HG02759 (cell line): ENCODE measurements around the gene OTOP2.

ENCODE experiments used
- ATAC-seq: cut with Tn5 transposase; IDR thresholded peaks from one replicate; pipeline ENCODE4 v1.9.1; 2021; ENCODE audit warnings: mild to moderate bottlenecking, moderate library complexity; ENCODE audit not compliant: unreplicated experiment

OTOP2 gene

DNA sequence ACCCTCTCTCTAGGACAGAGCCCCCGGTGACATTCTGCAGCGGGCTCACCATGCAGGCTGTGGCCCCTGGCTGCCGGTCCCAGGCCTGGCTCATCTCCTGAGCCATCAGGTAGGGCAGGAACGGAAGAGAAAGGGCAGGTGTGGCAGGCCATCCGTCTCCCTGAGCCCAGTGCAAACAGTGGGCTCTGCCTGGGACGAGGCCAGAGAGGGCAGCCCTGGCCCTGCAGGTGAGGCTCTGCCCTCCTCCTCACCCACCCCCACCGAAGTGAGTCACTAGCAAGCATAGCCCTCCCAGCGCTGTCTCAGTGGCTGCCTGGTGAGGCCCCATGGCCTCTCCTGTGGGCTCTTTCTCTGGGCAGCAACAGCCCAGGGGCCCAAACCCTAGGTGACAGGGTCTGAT is 26.1 kb downstream of the OTOP2 start:
- no peak for ATAC-seq

DNA sequence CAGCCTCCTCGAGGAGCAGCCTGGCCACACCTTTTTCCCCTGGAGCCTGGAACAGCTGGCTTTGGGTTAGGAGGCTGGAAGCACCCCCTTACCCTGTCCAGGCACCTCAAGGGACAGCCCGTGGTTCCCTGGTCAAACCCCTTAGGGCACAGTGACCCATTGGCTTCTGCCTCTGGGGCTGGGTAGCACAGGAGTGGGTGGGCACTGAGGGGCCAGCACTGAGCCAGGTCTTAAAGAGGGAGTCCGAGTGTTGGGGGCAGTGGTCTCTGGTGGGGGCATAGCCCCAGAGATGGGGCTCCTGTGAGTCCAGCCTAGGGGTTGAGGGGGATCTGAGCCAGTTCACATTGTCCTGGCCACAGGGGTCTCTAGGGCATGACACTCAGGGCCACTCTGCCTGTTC is 27.0 kb downstream of the OTOP2 start:
- ATAC-seq, result no peak

DNA sequence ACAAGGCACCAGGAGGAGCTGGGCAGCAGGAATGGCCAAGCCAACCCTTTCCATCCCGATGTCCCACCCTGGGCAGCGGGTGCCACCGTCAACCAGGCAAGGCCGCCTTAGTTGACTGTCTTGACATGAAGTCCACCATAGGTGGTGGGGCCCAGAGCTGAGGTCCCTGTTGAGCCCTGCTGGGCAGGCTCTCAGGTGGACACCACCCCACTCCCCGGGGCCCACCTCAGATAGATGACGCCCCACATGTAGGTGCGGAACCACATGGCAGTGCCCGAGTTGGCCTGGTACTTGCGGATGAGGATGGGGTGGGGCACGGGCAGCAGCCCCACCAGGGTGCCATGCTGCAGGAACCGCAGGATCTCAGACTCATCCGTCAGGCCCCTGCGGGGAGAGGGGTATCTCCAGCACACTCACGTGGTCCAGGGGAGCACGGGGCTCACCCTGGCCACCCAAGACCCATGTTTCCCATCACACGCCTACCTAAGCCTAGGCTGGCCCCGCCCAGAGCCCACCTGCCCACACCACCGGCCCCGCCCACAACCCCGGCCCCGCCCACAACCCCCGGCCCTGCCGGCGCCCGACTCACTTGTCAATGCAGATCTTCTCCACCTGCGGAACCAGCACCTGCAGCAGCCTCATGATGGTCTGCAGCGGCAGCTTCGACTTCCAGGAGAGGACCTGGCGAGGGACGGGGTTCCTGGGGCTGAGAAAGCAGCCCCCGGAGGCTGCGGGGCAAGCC is 27.8 kb downstream of the OTOP2 start:
- no peak for ATAC-seq

- no peak for ATAC-seq
These were observed 28.5 kb downstream of the OTOP2 start for GRCh38 chr17:74952431-74953133.

DNA sequence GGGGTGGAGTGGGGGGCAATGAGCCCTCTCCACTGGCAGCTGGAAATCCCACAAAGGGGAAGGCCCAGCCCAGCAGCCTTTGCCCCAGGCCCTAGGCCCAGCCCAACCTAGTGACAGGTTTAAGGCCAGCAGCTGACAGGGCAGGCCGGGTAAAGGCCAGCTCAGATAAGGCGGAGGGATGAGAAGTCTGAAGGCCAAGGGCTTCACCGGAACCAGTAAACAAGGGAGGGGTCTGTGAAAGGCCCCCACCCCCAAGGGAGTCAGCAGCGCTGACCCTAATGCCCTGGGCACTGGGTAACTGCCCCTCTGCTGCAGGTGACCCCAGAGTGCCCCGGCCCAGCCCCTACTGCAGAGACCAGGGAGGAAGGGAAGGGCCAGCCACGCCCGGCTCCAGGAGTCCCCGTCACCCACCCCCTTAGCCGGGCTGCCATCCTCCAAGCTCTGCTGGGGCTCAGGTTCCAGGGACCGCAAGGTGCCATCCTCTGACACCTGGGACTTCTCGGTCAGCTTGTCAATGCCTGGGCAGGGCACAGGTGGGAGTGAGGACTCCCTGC is 29.1 kb downstream of the OTOP2 start:
- ATAC-seq, result no peak

- no peak for ATAC-seq
These were observed 30.0 kb downstream of the OTOP2 start for GRCh38 chr17:74954115-74954514.

DNA sequence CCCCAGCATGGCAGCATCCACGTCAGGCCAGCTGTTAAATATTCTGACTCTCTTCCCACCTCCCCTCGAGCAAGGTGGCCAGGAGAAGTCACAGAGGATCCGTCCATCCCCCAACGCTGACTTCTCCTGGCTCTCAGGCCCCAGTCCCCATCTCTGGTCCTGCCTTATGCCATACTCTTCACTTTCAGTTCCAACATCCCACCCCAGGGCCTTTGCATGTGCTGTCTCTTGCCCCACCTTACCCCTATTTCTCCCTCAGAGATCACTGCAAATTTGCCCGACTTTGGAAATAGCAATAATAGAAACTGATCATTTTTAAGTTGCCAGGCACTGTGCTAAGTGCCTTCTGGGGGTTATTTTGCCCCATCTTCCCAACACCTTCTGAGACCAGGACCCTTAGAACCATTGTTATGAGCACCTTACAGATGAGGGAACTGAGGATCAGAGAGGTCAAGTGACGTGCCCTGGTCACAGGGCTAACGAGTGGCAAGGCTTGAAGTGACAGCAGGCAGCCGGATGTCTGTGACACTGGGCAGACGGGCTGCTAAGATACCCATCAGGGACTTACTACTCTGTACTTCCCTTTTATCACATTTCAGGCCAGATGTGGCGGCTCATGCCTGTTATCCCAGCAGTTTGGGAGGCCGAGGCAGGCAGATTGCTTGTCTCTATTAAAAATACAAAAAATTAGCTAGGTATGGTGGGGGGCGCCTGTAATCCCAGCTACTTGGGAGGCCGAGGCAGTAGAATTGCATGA is 30.8 kb downstream of the OTOP2 start:
- no peak for ATAC-seq

DNA sequence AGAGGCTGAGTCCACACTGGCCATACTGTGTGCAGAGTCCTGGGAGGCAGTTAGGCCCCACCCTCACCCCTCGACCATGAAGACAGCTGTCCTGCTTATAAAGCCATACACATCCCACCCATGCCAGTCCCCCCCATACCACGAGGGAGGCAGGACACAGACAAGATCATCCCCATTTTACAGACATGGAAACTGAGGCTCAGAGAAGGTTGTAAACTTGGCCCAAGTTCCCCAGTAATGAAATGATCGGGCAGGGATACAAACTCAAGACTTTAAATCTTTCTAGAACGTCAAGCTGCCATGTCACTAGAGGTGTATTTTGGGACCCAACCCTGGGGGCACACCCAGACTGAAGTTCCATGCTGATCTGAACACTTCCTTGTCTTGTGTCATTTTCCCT is 32.0 kb downstream of the OTOP2 start:
- ATAC-seq, result no peak

DNA sequence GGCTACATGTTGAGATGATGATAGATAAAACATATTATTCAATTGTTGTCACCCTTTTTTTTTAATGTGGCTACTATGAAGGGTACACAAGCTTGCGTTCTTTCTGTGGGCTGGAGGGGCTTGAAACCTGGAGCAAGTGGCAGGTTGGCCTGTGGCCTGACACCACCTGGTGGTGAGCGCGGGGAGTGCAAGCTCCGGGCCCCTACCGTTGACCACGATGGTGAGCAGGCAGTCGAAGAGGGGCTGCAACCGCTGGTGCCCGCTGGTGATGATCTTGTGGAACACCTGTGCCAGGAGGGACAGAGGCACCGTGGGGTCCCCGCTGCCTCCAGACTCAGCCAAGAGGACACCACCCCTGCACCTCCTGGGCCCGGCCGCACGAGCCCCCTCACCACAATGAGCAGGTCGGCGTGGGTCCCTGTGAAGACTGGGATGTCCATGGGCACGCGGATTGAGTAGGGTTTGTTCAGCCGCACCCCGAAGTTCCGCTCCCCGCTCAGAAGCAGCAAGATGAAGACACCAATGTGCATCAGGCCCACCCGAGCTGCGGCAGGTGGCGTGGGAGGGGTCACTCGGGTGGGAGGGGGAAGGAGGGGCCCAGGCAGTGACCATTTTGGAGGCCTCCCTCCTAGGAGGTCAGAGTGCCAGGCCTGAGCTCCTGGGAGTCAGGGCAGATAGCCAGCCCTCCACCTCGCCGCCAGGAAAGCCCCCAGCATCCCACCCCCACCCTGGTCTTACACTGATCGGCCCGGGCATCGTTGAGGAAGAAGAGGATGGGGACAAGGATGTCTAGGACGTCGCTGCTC is 34.1 kb downstream of the OTOP2 start:
- ATAC-seq, result no peak

GRCh38 chr17:74959826-74960515 is 35.9 kb downstream of the OTOP2 start:
- ATAC-seq, result no peak

DNA sequence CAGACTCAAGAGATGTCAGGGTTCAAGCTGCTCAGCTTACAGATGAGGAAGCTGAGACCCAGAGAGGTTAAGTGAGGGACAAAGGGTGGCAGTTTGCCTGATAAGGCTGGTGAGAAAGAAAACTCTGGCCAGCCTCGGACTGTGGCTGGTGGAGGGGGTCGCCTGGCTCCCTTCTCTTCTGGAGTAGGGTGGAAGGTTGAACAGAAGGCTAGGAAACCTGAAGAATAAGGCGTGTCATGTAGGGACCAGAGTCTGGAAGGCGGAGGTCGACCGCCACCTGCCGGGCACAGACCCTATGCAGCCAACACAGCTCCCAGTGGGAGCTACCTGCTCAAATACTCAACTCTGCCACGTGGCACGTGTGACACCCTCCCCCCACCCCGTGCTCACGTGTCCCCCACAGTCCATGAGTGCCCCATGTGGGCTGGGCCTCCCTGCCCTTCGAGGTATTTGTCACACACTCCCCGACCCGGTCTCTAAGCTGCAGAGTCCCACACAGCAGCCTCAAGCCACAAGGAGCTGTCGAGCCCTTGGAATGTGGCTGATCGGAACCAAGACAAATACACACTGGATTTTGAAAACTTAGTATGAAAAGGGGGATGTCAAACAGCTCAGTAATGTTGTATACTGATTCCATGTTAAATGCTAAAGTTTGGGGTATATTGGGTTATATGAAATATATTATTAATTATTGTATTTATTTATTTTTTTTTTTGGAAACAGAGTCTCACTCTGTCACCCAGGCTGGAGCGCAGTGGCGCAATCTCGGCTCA is 36.7 kb downstream of the OTOP2 start:
- no peak for ATAC-seq

DNA sequence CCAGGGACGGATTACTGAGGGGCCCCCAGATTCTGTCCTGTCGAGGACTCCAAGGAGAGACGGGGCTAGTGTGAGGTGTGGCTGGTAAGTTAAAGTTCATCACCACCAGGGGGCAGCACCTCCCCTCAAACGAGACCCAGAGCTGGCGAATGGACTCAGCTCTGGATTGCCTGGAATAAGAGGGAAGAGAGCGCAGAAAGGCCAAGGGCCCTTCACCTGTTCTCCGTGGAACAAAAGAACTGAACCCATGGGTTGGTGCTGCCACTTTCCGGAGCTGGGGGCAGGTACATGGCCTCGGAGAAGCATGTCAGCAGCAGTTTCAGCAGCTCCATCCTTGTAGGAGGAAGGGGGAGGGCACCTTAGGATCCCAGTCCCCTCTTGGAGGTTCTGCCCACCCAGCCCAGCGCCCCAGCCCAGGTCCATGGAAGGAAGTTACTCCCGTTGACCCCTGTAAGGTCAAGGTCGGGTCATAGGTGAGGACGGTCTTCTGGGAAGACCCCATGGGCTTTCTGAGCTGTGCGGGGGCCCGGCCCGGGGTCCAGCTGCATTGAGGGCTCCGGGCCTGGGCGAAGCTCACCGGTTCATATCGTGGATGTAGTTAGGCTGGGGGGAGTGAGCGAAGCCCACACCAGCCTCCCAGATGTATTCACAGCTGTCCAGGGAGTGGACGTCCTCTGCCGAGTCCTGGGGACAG is 37.7 kb downstream of the OTOP2 start:
- ATAC-seq, result no peak

- no peak for ATAC-seq
These were observed 38.7 kb downstream of the OTOP2 start for GRCh38 chr17:74962622-74963394.

- ATAC-seq, result no peak
These were observed 39.6 kb downstream of the OTOP2 start for GRCh38 chr17:74963656-74964055.

DNA sequence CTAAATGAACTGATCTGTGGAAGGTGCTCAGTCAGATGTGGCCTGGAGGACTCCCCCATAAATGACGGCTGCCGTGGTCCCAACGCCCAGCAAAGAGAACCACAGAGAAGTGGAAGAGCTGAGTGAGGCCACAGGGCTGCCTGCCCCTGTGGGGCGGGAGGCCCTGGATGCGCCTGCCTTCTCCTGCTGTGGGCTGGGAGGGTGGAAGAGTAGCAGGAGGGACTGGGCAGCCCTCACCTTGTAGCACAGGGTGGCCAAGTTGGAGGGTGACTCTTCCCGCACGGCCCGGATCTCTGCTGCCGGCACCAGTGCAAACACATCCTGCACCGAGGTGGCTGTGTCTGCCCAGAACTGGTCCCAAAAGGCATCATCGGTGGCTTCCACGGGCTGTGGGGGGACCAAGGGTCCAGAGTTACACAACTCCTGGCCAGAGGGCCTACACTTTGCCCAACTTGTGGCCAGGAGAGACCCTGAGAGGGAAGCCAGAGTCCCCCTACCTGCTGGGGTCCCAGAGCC is 40.2 kb downstream of the OTOP2 start:
- no peak for ATAC-seq

DNA sequence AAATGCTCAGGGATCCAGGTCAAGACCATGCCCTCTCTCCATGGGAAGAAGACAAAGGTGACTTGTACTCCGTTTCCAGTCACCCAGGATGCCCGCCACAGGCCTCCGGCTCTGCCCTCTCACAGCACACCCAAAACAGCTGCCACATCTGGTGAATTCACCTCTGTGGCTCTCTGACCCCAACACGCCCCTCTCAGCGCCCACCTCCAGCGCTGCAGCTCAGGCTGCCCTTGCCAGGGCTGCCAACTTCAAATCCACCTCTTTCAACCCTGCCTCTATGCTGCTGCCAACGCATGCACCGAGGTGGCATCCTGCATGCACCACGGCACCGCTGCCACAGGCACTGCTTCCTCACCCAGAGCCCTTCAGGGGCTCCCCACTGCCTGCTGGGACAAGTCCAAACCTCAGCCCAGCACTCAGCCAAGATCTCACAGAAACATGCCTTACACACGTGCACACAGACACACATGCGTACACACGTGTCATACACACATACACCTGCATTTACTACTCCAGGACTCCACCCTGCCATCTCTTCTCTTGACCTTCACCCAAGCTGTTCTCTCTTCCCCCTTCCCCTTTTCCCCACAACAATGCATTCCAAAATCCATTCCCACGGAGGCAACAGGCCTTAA is 41.0 kb downstream of the OTOP2 start:
- ATAC-seq, result no peak

DNA sequence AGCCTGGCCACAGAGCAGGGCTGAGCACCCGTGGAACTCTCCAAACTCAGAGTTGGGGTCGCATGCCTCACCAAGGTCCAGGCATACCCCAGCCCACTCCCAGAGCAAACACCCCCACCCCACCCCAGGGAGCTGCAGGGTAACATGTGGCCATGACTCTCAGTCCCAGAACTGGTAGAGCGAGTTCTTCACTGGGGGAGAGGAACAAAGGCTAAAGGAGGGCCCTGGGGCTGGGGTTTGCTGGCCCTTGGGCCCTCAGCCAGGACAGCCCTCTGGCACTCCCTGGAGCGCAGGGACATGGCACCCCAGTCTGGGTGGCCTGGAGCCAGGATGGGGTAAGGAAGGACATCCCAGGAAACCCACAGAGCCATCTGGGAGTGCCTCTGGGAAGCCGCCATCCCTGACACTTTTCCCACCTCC is 44.3 kb downstream of the OTOP2 start:
- no peak for ATAC-seq
